Brain microvascular endothelial cell (primary cell): Measurements from ENCODE around the gene SH3RF2.

ENCODE experiments used
- DNase-seq: peaks from one replicate; pipeline ENCODE4 v3.0.0-alpha.2; 2020
- H3K27ac ChIP-seq: fragments of 250-450 bp; sonication (Bioruptor Pico); 2 replicates; pipeline ENCODE4 v1.5.1; 2020; ENCODE audit warnings: mild to moderate bottlenecking, moderate library complexity
- H3K27me3 ChIP-seq: fragments of 250-450 bp; sonication (Bioruptor Pico); replicated peaks from 2 replicates; pipeline ENCODE4 v1.5.1; 2020; ENCODE audit warnings: mild to moderate bottlenecking
- H3K36me3 ChIP-seq: fragments of 250-450 bp; sonication (Bioruptor Pico); replicated peaks from 2 replicates; pipeline ENCODE4 v1.5.1; 2020; ENCODE audit warnings: mild to moderate bottlenecking
- H3K4me3 ChIP-seq: 2 replicates; pipeline ENCODE4 v1.5.1; 2011; ENCODE audit warnings: low read depth, mild to moderate bottlenecking, control low read depth, low read length, moderate library complexity
- CTCF ChIP-seq: IDR thresholded peaks from 2 replicates; pipeline ENCODE4 v1.5.1; 2011; ENCODE audit warnings: low read depth, mild to moderate bottlenecking, moderate library complexity, low read length, control low read depth, inconsistent platforms; ENCODE audit errors: missing control alignments
- in situ Hi-C: cut with HindIII; loops from 2 replicates; pipeline ENCODE4 v1.10.0; 2017; ENCODE audit warnings: low sequenced_read_pairs, low pct_ligation_motif_present

Gene SH3RF2

DNA sequence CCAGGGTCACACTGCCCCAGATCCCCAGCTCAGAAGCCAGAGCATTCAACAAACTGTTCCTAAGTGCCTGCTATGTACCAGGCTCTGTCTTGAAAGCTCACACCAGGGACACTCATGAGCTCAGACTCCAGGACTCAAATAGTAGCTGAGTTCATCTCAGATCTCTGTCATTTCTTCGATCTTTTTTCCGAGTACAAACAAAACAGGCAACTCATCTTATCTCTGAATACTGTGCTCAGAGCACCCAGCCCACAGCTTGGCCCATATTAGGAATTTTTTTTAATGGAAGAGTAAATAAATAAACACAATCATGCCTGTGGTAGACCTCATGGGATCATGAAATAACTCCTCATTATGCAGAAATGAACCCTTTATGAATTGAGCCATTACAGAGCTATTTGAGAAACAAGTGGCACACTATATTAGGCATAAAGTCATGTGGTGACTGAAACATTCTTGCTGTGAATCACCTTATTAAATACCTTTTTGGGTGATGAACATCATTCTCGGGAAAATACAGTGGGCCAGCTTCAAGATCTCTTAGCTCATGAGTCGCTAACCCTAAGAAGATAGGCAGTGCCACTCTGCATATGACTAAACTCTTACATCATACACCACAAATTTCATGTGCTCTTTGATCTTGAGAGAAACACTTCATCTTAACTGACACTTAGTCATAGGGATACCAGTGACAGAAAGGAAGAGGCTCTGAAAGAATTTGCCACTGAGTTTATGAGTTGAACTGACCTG, 9.9 kb downstream of the SH3RF2 start:
- H3K27me3 ChIP-seq, result no peaks in the 10 kb centered on the region
- DNase-seq, result peak; percentile 56
- peak overlapping the region; percentile 29 for H3K27ac ChIP-seq
- no peaks in the 10 kb centered on the region for H3K36me3 ChIP-seq
- TF ChIP-seq CTCF, result no peak
- no peak overlapping the region for H3K4me3 ChIP-seq
- in situ Hi-C loops, result no loop called here

GRCh38 chr5:145947581-145947980, 11.2 kb downstream of the SH3RF2 start:
- Histone ChIP-seq H3K4me3 (no peak overlapping the region), H3K27me3 (no peaks in the 10 kb centered on the region), H3K27ac (no peak overlapping the region), H3K36me3 (no peaks in the 10 kb centered on the region)
- no peak for DNase-seq
- TF ChIP-seq CTCF, result no peak
- in situ Hi-C loops, result no loop called here

DNA sequence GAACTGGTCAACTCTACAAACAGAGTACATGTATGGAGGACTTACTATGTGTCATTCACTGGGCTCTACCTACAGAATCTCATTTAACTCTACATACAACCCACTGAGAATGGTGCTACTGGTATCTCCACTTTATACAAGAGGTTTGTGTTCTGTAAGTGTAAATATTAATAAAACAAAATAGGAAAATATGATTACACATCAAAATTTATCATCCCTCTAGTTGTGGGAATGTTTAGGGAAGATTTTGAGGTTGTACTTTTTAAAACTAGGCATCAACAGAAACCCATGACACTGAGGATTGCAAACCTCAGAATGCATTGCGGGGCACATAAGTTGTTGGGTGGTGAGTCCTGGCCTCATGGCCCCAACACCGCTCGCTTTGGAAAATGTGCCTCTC, 11.7 kb downstream of the SH3RF2 start:
- H3K36me3 ChIP-seq, result no peaks in the 10 kb centered on the region
- in situ Hi-C loops, result no loop called here
- no peak overlapping the region for H3K27ac ChIP-seq
- no peak for DNase-seq
- no peaks in the 10 kb centered on the region for H3K27me3 ChIP-seq
- TF ChIP-seq CTCF, result no peak
- H3K4me3 ChIP-seq, result no peak overlapping the region

GRCh38 chr5:145948921-145949320, 12.5 kb downstream of the SH3RF2 start:
- no peak overlapping the region for H3K4me3 ChIP-seq
- H3K27me3 ChIP-seq, result no peaks in the 10 kb centered on the region
- no peak overlapping the region for H3K27ac ChIP-seq
- DNase-seq, result no peak
- no peak for TF ChIP-seq CTCF
- in situ Hi-C loops, result no loop called here
- H3K36me3 ChIP-seq, result no peaks in the 10 kb centered on the region

DNA sequence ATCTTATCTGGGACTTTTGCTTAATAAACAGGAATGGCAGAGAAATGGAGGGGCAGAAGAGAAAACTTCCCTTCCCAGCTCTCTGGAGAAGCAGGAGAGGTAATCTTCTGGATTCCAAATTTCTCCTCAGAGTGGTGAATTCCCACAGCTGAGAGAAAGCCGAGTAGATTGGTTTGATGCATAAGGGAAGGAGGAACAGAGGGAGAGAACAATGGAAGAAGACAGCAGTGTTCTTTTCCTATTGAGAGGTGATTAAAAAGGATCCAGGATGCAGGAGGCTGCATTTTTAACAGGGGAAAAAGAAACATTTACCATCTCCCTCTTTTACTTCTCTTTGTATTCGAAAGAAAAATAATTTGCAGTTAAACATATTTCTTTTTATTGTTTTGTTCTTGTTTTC, 13.1 kb downstream of the SH3RF2 start:
- Histone ChIP-seq H3K27ac (no peak overlapping the region), H3K4me3 (no peak overlapping the region), H3K36me3 (no peaks in the 10 kb centered on the region), H3K27me3 (no peaks in the 10 kb centered on the region)
- TF ChIP-seq CTCF, result no peak
- in situ Hi-C loops, result no loop called here
- no peak for DNase-seq

DNA sequence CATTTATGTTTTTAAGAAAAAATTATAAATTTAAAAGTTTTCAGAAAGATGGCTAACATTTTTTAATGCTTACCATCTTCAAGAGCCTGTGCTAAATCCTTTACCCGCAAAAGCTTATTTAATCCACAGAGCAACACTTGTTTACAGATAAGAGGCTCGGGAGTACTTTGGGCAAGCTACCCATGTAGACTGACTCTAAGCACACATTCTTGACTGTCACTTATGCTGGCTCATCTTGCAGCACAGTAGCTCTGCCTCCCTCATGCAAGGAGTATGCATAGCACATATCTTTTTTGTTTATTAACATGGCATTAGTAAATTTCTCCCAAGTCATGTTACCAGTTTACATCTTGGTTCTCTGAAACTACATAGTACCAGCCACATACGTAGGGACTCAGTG, 14.7 kb downstream of the SH3RF2 start:
- no peaks in the 10 kb centered on the region for H3K27me3 ChIP-seq
- in situ Hi-C loops, result no loop called here
- TF ChIP-seq CTCF, result no peak

More for the DNA sequence above, 14.7 kb downstream of the SH3RF2 start:
- Histone ChIP-seq H3K36me3 (no peaks in the 10 kb centered on the region), H3K4me3 (no peak overlapping the region), H3K27ac (no peak overlapping the region)
- DNase-seq, result no peak
